Upper lobe of right lung (tissue), 1 donor: ENCODE data around the gene GALNT17. TPM values are rescaled to one million over a fixed set of nuclear protein-coding genes. Genes with fewer than 3 reads are reported as not detected.

ENCODE experiments used
- ATAC-seq: fragments of 200-7000 bp; cut with Tn5 transposase; one replicate; pipeline ENCODE4 v1.9.1; 2020; ENCODE audit warnings: mild to moderate bottlenecking, moderate library complexity
- DNase-seq: peaks from one replicate; pipeline ENCODE4 v3.0.0-alpha.2; 2020
- H3K27ac ChIP-seq: fragments of 200-600 bp; one replicate; pipeline ENCODE4 v1.8.0; 2022
- H3K27me3 ChIP-seq: fragments of 200-600 bp; one replicate; pipeline ENCODE4 v1.8.0; 2022; ENCODE audit warnings: mild to moderate bottlenecking
- H3K36me3 ChIP-seq: fragments of 200-600 bp; one replicate; pipeline ENCODE4 v1.8.0; 2022
- H3K4me1 ChIP-seq: fragments of 200-600 bp; one replicate; pipeline ENCODE4 v1.8.0; 2022
- H3K4me3 ChIP-seq: fragments of 200-600 bp; one replicate; pipeline ENCODE4 v1.8.0; 2022; ENCODE audit warnings: mild to moderate bottlenecking
- H3K9me3 ChIP-seq: fragments of 200-600 bp; one replicate; pipeline ENCODE4 v1.8.0; 2022
- CTCF ChIP-seq: fragments of 200-600 bp; IDR thresholded peaks from one replicate; pipeline ENCODE4 v1.8.0; 2022; ENCODE audit warnings: antibody characterized with exemption
- intact Hi-C: fragments of 100-400 bp; cut with DNase I; formaldehyde crosslinking; loops from one replicate; pipeline ENCODE4 v1.11.0; 2022
- total RNA-seq: library from RNA; stranded (reverse); fragmentation: NEBNext Ultra II Directional; extraction: Animal tissue kit (Norgen Biotek cat#: 25700); gene quantifications from one replicate; pipeline ENCODE4 v1.2.1, GENCODE V29; 2021
- donor health status: DM: no; HTN: yes; CAD: no; lungs with severe emphysema.

GALNT17 gene
- total RNA-seq, 1 donor from 2014 or later, result 7.1 TPM

GRCh38 chr7:71543396-71543795 is 411.5 kb downstream of the GALNT17 start:
- intact Hi-C loops, result no loop called here
- H3K27ac ChIP-seq, result no peak overlapping the region
- ATAC-seq, result no peak
- no peak for TF ChIP-seq CTCF
- H3K27me3 ChIP-seq, result no peaks in the 10 kb centered on the region
- no peaks in the 10 kb centered on the region for H3K9me3 ChIP-seq
- H3K36me3 ChIP-seq, result no peaks in the 10 kb centered on the region
- H3K4me3 ChIP-seq, result no peak overlapping the region
- no peaks in the 10 kb centered on the region for H3K4me1 ChIP-seq
- DNase-seq, result no peak

DNA sequence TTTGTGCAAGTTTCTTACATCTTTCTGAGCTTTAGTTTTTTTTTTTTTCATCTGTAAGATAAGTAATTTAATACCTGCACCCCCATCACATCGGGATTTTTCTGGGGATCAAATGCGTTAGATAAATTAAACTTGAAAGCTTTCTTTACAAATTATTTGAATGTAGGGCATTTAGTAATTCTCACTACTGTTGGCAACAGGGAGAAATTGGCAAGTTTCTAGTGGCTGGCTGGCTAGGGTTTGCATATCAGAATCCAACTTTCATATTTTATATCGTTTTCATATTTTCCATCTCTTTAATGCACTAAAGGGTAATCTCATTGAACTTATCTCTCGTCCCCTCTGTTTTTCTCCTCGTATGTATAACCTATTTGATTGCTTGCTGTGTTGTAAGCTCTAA is 412.9 kb downstream of the GALNT17 start:
- no peak for ATAC-seq
- Histone ChIP-seq H3K4me1 (no peaks in the 10 kb centered on the region), H3K36me3 (no peaks in the 10 kb centered on the region), H3K4me3 (no peak overlapping the region), H3K27ac (no peak overlapping the region), H3K9me3 (no peaks in the 10 kb centered on the region), H3K27me3 (no peaks in the 10 kb centered on the region)
- no peak for TF ChIP-seq CTCF
- intact Hi-C loops, result no loop called here
- DNase-seq, result no peak

- DNase-seq (no peak), ATAC-seq (no peak)
- H3K36me3 ChIP-seq, result no peaks in the 10 kb centered on the region
These were observed 415.5 kb downstream of the GALNT17 start for GRCh38 chr7:71547426-71547825.

GRCh38 chr7:71548746-71549145 is 416.8 kb downstream of the GALNT17 start:
- DNase-seq (no peak), ATAC-seq (no peak)
- no peak overlapping the region for H3K27ac ChIP-seq
- TF ChIP-seq CTCF, result no peak
- H3K4me3 ChIP-seq, result no peak overlapping the region
- H3K9me3 ChIP-seq, result no peaks in the 10 kb centered on the region
- no peaks in the 10 kb centered on the region for H3K36me3 ChIP-seq
- no peaks in the 10 kb centered on the region for H3K4me1 ChIP-seq
- H3K27me3 ChIP-seq, result no peaks in the 10 kb centered on the region
- intact Hi-C loops, result no loop called here

More at GRCh38 chr7:71547426-71547825, 415.5 kb downstream of the GALNT17 start:
- Histone ChIP-seq H3K4me3 (no peak overlapping the region), H3K27me3 (no peaks in the 10 kb centered on the region), H3K4me1 (no peaks in the 10 kb centered on the region), H3K9me3 (no peaks in the 10 kb centered on the region), H3K27ac (no peak overlapping the region)
- intact Hi-C loops, result no loop called here
- TF ChIP-seq CTCF, result no peak

DNA sequence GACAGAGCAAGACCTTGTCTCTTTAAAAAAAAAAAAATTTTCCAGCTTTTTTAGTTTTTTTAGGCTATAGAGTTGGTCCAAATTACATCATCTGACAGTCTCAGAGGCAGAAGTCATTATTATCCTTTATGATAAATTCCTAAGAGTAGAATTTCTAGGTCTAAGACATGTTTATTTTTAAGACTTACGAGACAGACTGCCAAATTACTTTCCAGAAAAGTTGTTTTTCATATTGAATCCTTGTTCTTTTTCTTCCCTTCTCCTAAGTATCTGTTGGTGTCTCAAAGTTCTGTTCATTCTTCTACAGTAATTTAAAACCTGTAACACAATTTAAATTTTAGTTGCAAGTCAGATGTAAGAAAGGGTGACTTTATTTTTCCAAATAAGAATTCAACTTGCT is 421.4 kb downstream of the GALNT17 start:
- H3K4me3 ChIP-seq, result no peak overlapping the region
- H3K36me3 ChIP-seq, result no peaks in the 10 kb centered on the region
- DNase-seq (no peak), ATAC-seq (no peak)
- no peaks in the 10 kb centered on the region for H3K9me3 ChIP-seq
- H3K27me3 ChIP-seq, result no peaks in the 10 kb centered on the region
- H3K4me1 ChIP-seq, result no peaks in the 10 kb centered on the region
- H3K27ac ChIP-seq, result no peak overlapping the region
- intact Hi-C loops, result no loop called here
- no peak for TF ChIP-seq CTCF

DNA sequence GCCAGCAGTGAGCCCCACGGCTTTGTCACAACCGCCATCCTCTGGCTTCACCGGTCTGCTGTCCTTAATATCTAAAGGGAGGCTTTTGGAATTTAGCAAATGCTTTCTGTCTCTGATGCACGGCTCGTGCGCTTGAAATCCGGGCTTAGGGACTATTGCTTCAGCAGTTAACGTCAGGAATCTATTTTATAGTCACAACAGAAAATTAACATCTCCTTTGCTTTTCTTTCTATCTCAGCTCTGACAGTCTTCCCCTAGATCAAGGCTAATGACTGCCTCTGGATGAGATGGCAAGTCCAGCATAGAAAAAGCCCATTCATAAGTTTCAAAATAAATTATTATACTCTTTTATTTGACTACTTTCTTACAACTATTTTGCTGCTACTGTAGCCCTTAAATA is 423.8 kb downstream of the GALNT17 start:
- no peaks in the 10 kb centered on the region for H3K4me1 ChIP-seq
- H3K27me3 ChIP-seq, result no peaks in the 10 kb centered on the region
- no peak overlapping the region for H3K4me3 ChIP-seq
- ATAC-seq, result no peak
- H3K9me3 ChIP-seq, result no peaks in the 10 kb centered on the region
- no peak for DNase-seq
- H3K27ac ChIP-seq, result no peak overlapping the region
- TF ChIP-seq CTCF, result no peak
- H3K36me3 ChIP-seq, result no peaks in the 10 kb centered on the region
- intact Hi-C loops, result no loop called here
